HG03378 (cell line): ENCODE measurements around the gene GAP43.
A peak's percentile ranks its signal among the peaks of the same experiment; 100 is the strongest.

ENCODE experiments used
- ATAC-seq: cut with Tn5 transposase; IDR thresholded peaks from one replicate; pipeline ENCODE4 v1.9.1; 2021; ENCODE audit warnings: mild to moderate bottlenecking, moderate library complexity; ENCODE audit not compliant: unreplicated experiment

GAP43 gene, protein sequence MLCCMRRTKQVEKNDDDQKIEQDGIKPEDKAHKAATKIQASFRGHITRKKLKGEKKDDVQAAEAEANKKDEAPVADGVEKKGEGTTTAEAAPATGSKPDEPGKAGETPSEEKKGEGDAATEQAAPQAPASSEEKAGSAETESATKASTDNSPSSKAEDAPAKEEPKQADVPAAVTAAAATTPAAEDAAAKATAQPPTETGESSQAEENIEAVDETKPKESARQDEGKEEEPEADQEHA

DNA sequence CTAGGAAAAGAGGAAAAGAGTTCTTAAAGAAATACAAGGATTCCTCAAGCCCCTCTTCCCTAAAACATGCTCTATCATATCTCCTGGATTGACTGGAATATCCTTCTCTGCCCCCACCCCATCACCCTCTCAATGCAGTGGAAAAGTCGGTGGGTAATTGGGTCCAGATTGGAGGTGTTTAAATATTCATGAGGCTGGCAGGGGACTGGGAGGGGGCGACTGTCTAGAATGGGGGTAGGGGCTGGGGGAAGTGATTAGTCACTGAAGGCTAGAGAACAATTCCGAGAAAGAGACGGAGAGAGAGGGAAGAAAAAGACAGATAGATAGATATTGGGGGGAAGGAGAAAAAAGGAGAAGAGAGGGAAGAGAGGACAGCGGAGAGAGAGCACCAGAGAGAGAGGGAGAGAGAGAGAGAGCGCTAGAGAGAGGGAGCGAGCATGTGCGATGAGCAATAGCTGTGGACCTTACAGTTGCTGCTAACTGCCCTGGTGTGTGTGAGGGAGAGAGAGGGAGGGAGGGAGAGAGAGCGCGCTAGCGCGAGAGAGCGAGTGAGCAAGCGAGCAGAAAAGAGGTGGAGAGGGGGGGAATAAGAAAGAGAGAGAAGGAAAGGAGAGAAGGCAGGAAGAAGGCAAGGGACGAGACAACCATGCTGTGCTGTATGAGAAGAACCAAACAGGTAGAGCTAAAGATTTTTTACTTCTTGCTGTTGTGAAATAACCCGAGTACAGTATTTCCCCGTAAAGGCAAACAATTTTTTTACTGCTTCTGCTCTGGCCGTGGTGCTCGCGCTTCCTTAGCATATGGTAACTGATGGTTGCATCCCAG is at the start of gene GAP43:
GAP43 (plus strand) TSS at position 467 of the 825 bp plus-strand sequence; CDS start at position 647, 180 bp downstream.
- ATAC-seq = no peak

DNA sequence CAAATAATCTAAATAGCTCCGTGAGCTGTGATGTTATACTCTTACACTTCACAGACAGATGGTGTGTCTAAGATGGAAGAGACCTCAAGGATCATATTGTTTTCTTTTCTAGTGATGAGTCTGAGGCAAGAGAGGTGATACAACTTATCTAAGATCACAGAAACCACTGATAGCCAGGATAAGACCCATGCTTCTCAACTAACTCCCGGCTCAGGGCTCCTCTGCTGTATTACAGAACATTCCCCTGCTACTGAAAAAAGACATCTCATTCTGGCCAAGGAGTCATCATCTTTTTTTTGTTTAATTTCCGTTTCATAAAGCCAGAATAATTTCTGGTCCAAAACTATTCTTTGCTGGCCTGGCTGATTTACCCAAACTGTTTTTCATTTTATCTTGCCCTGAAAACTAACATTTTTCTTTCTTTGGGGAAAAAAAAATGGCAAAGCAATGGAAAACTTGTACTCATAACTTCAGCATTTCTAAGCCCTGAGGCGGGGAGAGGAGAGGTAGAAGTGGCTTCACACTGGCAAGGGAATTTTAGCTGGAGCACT is 46.9 kb upstream of the GAP43 start:
- no peak for ATAC-seq

DNA sequence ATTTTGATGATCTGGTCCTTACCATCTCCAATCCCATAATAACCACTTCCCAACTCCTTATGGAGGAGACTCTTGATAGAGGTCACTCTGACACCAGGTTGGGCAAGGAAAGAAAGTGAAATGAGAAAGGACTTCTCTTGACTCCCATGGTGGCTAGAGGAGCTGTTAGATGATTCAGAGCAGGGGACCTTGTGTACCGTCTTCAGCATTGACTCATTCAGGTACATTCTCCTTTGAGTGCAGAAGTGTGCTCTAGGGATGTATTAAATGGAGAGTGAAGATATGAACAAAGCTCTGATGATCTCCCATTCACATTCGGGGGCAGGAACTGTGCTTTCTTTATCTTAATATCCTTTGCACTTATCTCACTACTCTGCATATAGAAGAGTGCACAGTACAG is 46.3 kb upstream of the GAP43 start:
- no peak for ATAC-seq

DNA sequence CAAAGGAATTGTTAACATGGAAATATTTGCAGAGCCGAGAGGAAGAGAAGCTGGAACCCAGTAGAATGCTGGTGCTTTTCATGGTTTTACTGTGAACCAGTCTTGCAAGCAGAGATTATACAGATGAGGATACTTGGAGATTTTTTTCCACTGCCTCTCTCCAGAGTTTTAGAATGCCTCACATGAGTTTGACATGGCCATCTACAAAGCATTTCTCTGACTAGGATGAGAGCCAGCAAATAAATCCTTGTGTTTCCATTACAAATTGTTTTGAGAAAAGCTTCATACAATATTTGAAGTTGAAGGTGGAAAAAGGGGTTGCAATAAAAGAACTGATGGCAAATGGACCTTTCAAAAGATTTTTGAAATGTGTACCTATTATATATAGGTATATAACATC is 45.0 kb upstream of the GAP43 start:
- ATAC-seq = no peak

DNA sequence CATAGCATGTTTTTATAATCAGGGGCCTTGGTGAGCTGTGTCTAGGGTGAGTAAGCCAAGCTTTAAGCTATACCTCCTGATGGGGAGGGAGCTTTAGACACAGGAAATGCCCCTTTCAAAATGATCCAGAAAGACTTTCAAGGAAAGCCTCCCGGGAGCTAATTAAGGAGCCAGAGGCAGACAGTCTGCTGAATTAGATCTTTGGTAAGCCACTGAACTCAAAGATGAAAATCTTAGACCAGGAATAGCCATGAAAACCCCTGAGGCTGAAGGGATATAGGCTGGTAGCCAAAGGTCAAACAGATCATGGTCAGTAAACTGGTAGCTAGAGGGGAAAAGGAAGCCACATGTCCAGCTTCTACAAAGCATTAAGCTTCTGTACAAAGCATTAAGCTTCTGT is 42.7 kb upstream of the GAP43 start:
- no peak for ATAC-seq

DNA sequence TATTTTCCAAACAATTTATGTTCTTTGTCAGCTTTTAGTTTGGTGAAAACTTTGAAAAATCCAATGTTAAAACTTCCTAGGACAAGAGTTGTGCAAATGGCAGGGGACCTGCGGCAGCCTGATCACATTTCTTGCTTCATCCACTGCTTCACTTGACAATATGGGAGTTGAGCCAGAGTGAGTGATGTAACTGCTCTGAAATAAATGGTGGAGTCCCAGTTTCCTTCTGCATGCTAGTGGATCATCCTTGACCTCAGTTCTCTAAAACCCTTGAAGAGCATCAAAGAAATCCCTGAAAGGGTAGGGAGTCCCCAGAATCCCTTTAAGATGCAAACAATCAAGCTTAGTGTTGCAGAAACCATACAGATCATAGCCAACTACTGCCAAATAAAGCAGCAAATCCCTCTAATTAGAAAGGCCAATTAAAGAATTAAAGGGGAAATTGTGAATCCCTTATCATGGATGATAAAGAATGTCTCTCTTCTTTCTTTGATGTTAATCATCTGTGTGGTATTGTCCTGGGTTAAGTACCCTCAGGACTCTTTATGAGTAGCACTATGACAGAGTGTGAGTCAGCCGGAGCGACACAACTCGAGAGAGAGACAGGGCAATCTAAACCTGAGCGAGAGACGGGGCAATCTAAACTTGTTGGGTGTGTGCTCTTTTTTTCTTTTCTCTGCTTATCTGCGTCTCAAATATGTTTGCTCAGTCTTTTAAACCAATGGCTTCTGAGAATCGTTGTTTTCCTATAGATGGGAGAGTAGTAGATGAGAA is 41.8 kb upstream of the GAP43 start:
- no peak for ATAC-seq

DNA sequence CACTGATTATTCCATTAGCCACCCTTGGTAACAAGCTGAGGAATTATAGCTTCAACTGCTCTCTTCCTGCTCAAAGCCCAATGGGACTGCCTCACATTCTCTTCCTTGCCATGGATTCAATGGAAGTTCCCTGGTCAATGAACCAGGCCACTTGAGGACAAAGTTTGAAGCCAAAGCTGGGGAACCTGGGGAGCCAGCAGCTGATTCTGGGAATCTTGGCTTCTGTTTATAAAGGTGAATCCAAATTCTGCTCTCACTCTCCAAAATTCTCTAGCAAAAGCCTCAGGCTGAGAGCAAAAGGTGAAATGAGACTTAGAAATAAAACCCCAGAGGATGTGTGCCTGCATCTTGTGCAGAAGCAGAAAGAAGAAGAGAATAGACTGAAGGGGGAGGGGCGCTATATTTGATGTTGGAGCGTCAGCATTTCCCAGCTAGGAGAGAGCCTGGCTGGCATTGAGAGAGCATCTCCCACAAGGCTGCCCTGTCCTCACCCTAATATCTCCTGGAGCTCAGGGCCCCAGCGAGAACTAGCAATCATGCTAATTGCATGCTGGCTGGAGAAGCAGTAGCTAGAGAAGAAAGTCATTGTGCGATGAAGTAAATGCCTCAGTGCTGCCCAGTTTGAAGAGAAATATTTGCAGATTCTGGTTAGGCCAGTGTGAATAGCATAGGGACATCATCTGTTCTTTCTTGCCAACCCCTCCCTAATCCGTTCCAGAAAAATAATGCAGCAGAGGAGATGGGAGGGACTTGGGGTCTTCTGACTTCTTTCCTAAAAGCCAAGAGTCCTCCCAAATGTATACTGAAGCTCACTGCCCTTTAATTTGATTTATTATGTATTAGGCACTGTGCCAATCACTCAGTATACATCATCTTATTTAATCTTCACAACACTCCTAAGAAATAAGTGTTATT is 34.9 kb upstream of the GAP43 start:
- ATAC-seq = no peak

DNA sequence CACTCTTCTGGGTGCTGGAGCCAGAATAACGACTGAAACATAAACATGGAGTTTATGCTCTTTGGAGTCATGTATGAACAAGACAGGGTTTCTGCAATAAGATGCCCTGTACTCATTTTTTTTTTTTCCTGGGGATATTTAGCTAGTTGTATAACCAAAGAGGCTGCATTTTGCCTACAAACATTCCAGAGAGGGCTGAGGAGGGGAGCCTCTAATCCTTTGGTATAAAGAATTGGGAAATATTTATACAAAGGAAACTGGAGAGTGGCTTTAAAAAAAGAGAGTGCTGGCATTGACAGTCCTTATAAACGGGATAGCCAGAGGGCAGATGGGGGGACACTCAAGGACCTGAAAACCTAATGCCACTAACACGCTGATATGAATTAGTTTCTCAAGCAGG is 32.4 kb upstream of the GAP43 start:
- no peak for ATAC-seq

DNA sequence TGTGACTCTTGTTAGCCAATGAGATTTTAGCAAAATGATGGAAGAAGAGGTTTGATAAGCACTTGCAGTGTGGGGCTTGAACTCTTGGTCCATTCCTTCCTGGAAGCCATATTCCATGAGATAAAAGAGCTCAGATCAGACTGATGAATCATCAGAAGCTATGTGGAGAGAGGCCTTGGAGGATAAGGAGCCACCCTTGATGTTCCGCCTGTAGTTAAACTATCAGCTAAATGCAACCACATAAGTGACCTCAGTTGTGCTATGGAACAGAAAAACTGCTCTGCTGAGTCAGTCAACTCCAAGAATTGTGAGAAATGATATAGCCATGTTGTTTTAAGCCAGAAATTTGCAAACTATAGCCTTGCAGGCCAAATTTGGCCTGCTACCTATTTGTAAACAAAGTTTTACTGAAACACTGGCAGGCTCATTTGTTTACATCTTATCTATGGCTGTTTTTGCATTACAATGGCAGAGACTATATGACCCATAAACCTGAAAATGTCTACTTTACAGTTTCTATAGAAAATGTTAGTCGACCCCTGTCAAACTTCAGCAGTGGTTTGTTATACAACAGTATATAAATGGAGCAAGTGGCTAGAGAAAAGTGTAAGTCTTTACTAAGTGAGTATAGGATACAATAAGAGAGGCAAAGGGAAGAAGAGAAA is 27.6 kb upstream of the GAP43 start:
- no peak for ATAC-seq

DNA sequence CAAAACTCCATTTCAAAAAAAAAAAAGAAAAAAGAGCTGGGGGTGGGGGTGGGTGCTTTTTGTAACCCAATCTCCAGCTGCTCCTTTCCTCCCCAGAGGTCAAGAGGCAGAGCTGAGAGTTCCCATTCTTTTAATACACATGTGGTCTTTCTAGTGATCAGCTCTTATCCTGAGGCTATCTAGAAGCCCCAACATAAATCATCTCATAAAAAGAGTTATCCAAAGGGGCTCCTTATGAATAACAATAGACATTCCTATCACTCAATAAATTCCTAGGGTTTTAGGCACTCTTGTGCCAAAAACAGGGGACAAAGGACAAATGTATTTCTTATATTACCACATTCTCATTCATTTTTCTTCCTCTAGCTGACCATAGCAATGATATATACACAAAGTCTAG is 25.1 kb upstream of the GAP43 start:
- ATAC-seq = no peak

DNA sequence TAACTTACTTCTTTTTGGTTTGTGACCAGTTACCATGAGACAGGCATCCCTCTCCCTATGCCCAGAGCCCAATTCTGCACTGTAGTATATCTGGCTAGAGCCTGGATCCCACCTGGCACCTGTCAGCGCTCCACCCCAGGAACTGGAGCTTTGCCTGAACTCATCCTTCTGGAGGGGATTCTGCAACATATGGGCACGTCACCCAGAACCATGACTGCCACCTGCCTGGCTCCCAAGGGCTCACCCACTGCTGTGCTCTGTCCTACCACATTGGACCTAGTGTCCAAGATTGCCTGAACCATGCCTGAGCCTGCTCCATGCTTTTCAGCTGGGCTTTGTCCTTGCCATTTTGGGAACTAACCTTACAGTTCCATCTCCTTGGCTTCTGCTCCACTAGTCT is 21.1 kb upstream of the GAP43 start:
- no peak for ATAC-seq

DNA sequence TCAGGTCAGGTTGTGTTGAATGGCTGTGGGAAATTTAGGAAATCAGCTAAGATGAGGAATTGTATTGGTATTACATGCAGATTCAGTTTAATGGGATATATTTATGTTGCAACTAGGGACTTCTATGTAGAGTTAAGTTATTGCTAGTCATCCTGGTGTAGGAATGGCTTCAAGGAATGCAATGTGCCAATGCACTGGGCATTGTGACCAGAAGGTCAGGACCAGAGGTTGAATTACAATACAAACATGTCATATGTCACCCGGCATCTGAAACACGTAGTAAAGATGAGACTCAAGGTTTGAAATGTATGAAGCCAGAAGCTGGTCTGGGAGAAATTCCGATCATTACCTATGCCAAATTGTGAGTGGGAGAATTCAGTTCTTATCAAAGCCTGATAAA is 11.7 kb upstream of the GAP43 start:
- ATAC-seq = no peak

DNA sequence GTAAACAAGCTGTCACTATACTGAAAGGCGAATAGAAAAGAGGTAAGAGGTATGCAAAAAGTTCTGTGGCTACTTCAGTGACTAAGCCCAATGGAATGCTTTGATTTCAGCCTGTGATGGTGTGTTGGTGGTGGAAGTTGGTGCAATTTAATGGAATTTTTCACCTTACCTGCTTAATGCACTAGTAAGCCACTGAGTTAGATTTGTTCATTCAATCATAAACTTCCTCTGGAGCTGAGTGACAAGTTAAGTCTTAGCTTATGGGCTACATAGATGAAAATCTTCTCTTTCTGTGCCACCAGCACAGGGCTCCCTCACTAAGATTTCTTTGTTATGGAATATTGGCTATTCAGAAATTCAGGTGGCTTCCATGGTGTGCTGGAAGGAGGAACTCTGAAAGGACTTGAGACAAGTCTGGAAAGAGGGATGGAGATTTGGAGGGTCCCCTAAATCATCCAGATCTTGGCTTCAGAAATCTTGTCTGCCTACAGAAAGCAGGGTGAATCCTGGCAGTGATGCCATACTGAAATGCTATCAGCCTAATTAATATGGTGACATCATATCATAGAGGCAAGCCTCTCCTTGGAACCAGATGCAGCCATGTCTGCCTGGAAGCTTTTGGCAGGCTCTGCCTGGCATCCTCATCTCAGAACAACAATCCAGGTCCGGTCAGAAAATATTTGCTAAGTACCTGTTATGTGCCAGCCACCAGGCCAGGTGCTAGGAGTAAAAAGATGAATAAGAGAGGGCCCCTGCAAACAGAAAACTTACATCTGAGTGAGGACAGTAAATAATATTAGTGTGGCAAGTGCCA is 8.1 kb upstream of the GAP43 start:
- no peak for ATAC-seq

DNA sequence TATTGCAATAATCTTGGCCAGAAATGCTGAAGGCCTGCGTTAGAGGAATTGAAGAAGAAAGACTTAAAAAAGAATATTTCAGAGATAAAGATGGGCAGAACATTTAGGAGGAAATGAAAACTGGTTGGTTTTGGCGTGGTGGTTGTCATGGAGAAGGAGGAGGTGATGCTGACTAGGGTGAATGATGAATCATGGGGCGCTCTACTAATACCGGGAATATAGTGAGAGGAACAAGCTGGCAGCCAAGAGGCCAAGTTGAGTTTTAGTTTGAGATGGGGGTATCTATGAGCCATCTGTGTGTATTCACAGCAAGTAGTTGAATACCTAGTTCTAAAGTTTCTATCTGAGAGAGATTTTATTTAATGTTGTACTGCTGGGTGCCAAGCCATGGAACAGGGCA is 6.8 kb upstream of the GAP43 start:
- peak; percentile 62 for ATAC-seq

DNA sequence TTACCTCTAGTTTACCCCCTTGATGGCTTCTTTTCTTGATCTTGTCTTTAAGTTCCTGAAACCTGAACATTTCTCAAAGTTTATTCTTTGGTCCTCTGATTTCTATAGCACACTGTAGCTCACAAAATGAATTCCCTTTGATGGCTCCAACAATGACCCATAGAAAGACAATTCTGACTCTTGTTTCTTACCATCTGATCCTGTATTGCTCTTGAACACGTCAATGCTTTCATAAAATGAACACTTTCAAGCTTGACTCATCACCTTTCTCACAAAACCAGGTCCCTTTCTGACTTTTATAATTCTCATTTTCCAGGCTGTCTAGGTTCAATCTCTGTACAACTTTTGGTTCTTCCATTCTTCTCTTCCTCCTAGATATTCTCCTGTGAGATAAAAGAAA is 5.7 kb upstream of the GAP43 start:
- no peak for ATAC-seq

DNA sequence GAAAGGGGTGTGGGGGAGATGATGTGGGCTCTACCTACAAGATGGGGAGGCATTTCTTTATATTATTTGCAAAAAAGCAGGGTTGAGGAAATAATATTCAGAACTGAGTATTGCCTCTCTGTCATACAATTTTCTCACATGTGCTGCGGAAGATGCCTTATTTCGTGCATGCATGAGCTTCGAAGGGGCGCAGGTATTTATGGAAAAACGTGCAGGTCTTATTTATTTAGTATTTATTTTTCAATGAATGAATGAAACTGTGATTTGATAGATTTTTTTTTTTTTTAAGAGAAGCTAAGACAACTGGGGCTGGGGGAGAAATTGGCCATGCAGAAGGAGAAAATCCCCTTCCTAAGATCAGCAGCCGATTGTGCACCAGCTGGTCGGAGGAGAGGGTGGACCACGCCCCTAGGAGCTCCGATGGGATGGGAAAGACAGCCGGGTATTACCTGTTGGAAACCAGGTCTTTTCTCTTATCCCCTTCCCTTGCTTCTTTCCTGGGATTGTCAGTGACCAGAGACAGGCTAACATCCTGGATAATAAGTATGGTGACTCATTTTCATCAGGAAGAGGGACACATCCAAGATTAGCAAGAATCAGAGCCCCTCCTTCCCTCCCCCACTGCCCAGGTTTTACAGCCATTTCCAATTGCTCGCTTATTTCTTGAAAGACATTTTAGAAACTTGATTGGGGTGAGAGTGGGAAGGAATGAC is 875 bp downstream of the GAP43 start:
- ATAC-seq = no peak

DNA sequence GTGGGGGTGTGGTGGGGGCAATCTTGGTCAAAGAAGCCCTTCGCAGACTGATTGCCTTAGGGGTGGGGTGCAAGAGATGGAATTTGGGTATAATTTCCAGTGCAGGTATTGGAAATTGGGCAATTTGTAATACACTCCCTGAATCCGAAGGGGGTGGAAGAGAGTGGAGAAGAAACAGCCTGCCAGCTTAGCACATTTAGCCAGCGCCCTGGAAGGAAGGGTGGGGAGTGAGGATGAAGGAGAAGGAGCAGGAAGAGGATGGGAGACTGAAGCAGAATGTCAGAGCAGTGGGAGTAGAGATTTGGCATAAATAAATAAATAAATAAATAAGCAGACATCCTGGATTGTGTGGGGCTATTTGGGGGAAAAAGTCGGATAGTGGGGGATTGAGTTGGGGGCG is 1.6 kb downstream of the GAP43 start:
- no peak for ATAC-seq

DNA sequence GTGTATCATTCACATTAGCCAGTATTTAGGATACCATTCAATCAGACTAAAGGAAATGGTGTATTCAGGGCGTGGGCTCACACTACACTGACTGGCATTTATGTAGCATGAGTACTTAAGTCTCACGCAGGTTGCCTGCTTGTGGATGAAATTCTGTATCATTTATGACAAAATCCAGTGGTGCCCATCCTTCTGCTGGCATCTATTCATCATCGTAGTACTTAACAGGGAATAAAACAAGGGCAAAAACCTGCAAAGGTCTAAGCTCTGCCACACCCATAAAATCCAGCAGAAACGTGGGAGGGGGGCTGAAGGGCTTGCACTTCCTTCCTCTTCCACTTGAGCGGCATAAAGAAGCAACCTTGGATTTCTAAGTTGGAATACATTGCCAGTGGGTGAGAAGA is 2.7 kb downstream of the GAP43 start:
- no peak for ATAC-seq
